ENCODE results near the gene RBM44.
A peak's percentile ranks its signal among the peaks of the same experiment; 100 is the strongest.
"Not testable (repeated sequence)": the region's sequence is repeated elsewhere in the genome, so short reads cannot be mapped to it uniquely, and the experiment has no call there.

Gene RBM44

GRCh38 chr2:237841051-237841450 is 42.5 kb downstream of the RBM44 start:
- H3K27ac ChIP-seq (ENCODE audit: low read depth, low read length) = no peak overlapping the region
- no peak overlapping the region for H3K4me3 ChIP-seq (ENCODE audit: low read depth in 1 of 5, low read length in 5 of 5)
- H3K9me3 ChIP-seq (ENCODE audit: control insufficient read depth in 5 of 5, low read length in 5 of 5) = no peaks in the 10 kb centered on the region
- H3K36me3 ChIP-seq (ENCODE audit: control insufficient read depth in 5 of 5, insufficient read depth in 5 of 5, low read length in 5 of 5) = no peaks in the 10 kb centered on the region
- H3K27me3 ChIP-seq (ENCODE audit: control insufficient read depth in 5 of 5, insufficient read depth in 4 of 5, low read length in 5 of 5) = no peaks in the 10 kb centered on the region
- no peaks in the 10 kb centered on the region for H3K4me1 ChIP-seq (ENCODE audit: control insufficient read depth in 5 of 5, insufficient read depth in 5 of 5, low read length in 5 of 5)
- no peak overlapping the region for H3K9ac ChIP-seq (ENCODE audit: low read length in 5 of 5)

- not testable (repeated sequence) for H3K27me3 ChIP-seq (ENCODE audit: control insufficient read depth in 5 of 5, insufficient read depth in 4 of 5, low read length in 5 of 5); H3K36me3 ChIP-seq (ENCODE audit: control insufficient read depth in 5 of 5, insufficient read depth in 5 of 5, low read length in 5 of 5); H3K9me3 ChIP-seq (ENCODE audit: control insufficient read depth in 5 of 5, low read length in 5 of 5); H3K27ac ChIP-seq (ENCODE audit: low read depth, low read length); H3K9ac ChIP-seq (ENCODE audit: low read length in 5 of 5); H3K4me1 ChIP-seq (ENCODE audit: control insufficient read depth in 5 of 5, insufficient read depth in 5 of 5, low read length in 5 of 5); H3K4me3 ChIP-seq (ENCODE audit: low read depth in 1 of 5, low read length in 5 of 5)
These were observed 50.4 kb downstream of the RBM44 start for GRCh38 chr2:237848940-237849339.

- H3K9me3 ChIP-seq (ENCODE audit: control insufficient read depth in 5 of 5, low read length in 5 of 5) = no peaks in the 10 kb centered on the region
- no peak overlapping the region for H3K4me3 ChIP-seq (ENCODE audit: low read depth in 1 of 5, low read length in 5 of 5)
- H3K27me3 ChIP-seq (ENCODE audit: control insufficient read depth in 5 of 5, insufficient read depth in 4 of 5, low read length in 5 of 5) = peaks cover 5 to 17% (median 11%) of the 10 kb centered on the region in 5 donors
- no peaks in the 10 kb centered on the region for H3K36me3 ChIP-seq (ENCODE audit: control insufficient read depth in 5 of 5, insufficient read depth in 5 of 5, low read length in 5 of 5)
- H3K9ac ChIP-seq (ENCODE audit: low read length in 5 of 5) = no peak overlapping the region
- H3K27ac ChIP-seq (ENCODE audit: low read depth, low read length) = no peak overlapping the region
- peaks cover 0 to 9% (median 0%) of the 10 kb centered on the region in 5 donors for H3K4me1 ChIP-seq (ENCODE audit: control insufficient read depth in 5 of 5, insufficient read depth in 5 of 5, low read length in 5 of 5)
These were observed 55.7 kb downstream of the RBM44 start for GRCh38 chr2:237854295-237854694.

- H3K27ac ChIP-seq (ENCODE audit: low read depth, low read length) = no peak overlapping the region
- H3K4me1 ChIP-seq (ENCODE audit: control insufficient read depth in 5 of 5, insufficient read depth in 5 of 5, low read length in 5 of 5) = peaks cover 0 to 20% (median 4%) of the 10 kb centered on the region in 5 donors
- peaks cover 10 to 31% (median 25%) of the 10 kb centered on the region in 5 donors for H3K27me3 ChIP-seq (ENCODE audit: control insufficient read depth in 5 of 5, insufficient read depth in 4 of 5, low read length in 5 of 5)
- H3K9ac ChIP-seq (ENCODE audit: low read length in 5 of 5) = no peak overlapping the region
- no peaks in the 10 kb centered on the region for H3K9me3 ChIP-seq (ENCODE audit: control insufficient read depth in 5 of 5, low read length in 5 of 5)
- H3K4me3 ChIP-seq (ENCODE audit: low read depth in 1 of 5, low read length in 5 of 5) = no peak overlapping the region
- no peaks in the 10 kb centered on the region for H3K36me3 ChIP-seq (ENCODE audit: control insufficient read depth in 5 of 5, insufficient read depth in 5 of 5, low read length in 5 of 5)
These were observed 59.2 kb downstream of the RBM44 start for GRCh38 chr2:237857791-237858190.

- H3K27me3 ChIP-seq (ENCODE audit: control insufficient read depth in 5 of 5, insufficient read depth in 4 of 5, low read length in 5 of 5) = peaks cover 14 to 37% (median 30%) of the 10 kb centered on the region in 5 donors
- no peaks in the 10 kb centered on the region for H3K36me3 ChIP-seq (ENCODE audit: control insufficient read depth in 5 of 5, insufficient read depth in 5 of 5, low read length in 5 of 5)
- H3K9ac ChIP-seq (ENCODE audit: low read length in 5 of 5) = no peak overlapping the region
- H3K9me3 ChIP-seq (ENCODE audit: control insufficient read depth in 5 of 5, low read length in 5 of 5) = no peaks in the 10 kb centered on the region
- H3K27ac ChIP-seq (ENCODE audit: low read depth, low read length) = no peak overlapping the region
- H3K4me3 ChIP-seq (ENCODE audit: low read depth in 1 of 5, low read length in 5 of 5) = no peak overlapping the region
- peaks cover 0 to 20% (median 4%) of the 10 kb centered on the region in 5 donors for H3K4me1 ChIP-seq (ENCODE audit: control insufficient read depth in 5 of 5, insufficient read depth in 5 of 5, low read length in 5 of 5)
These were observed 59.9 kb downstream of the RBM44 start for GRCh38 chr2:237858294-237859081.

- Histone ChIP-seq H3K4me3 (ENCODE audit: low read depth in 1 of 5, low read length in 5 of 5) (no peak overlapping the region), H3K36me3 (ENCODE audit: control insufficient read depth in 5 of 5, insufficient read depth in 5 of 5, low read length in 5 of 5) (no peaks in the 10 kb centered on the region), H3K9me3 (ENCODE audit: control insufficient read depth in 5 of 5, low read length in 5 of 5) (no peaks in the 10 kb centered on the region), H3K9ac (ENCODE audit: low read length in 5 of 5) (no peak overlapping the region), H3K4me1 (ENCODE audit: control insufficient read depth in 5 of 5, insufficient read depth in 5 of 5, low read length in 5 of 5) (peaks cover 0 to 20% (median 4%) of the 10 kb centered on the region in 5 donors), H3K27me3 (ENCODE audit: control insufficient read depth in 5 of 5, insufficient read depth in 4 of 5, low read length in 5 of 5) (peaks cover 14 to 40% (median 33%) of the 10 kb centered on the region in 5 donors), H3K27ac (ENCODE audit: low read depth, low read length) (no peak overlapping the region)
These were observed 60.5 kb downstream of the RBM44 start for GRCh38 chr2:237859082-237859433.

GRCh38 chr2:237859533-237860272 is 61.1 kb downstream of the RBM44 start, which contains the start of gene RAMP1:
TSS of gene RAMP1 (plus strand) at chr2:237859623. CDS start at chr2:237859676, 53 bp downstream.
- Histone ChIP-seq H3K9ac (ENCODE audit: low read length in 5 of 5) (no peak within 1 kb of the TSS), H3K4me3 (ENCODE audit: low read depth in 1 of 5, low read length in 5 of 5) (peak within 1 kb of the TSS in 2 of 5 donors; percentile 24 to 49), H3K4me1 (ENCODE audit: control insufficient read depth in 5 of 5, insufficient read depth in 5 of 5, low read length in 5 of 5) (peaks cover 0 to 20% (median 4%) of the 10 kb centered on the region in 5 donors), H3K27ac (ENCODE audit: low read depth, low read length) (no peak within 1 kb of the TSS), H3K9me3 (ENCODE audit: control insufficient read depth in 5 of 5, low read length in 5 of 5) (no peaks in the 10 kb centered on the region), H3K27me3 (ENCODE audit: control insufficient read depth in 5 of 5, insufficient read depth in 4 of 5, low read length in 5 of 5) (peaks cover 14 to 46% (median 38%) of the 10 kb centered on the region in 5 donors), H3K36me3 (ENCODE audit: control insufficient read depth in 5 of 5, insufficient read depth in 5 of 5, low read length in 5 of 5) (no peaks in the 10 kb centered on the region)

GRCh38 chr2:237860273-237860935 is 61.8 kb downstream of the RBM44 start:
- Histone ChIP-seq H3K4me1 (ENCODE audit: control insufficient read depth in 5 of 5, insufficient read depth in 5 of 5, low read length in 5 of 5) (peaks cover 0 to 20% (median 4%) of the 10 kb centered on the region in 5 donors), H3K27me3 (ENCODE audit: control insufficient read depth in 5 of 5, insufficient read depth in 4 of 5, low read length in 5 of 5) (peaks cover 14 to 46% (median 38%) of the 10 kb centered on the region in 5 donors), H3K9me3 (ENCODE audit: control insufficient read depth in 5 of 5, low read length in 5 of 5) (no peaks in the 10 kb centered on the region), H3K9ac (ENCODE audit: low read length in 5 of 5) (no peak overlapping the region), H3K4me3 (ENCODE audit: low read depth in 1 of 5, low read length in 5 of 5) (peak overlapping the region in 2 of 5 donors; percentile 24 to 49), H3K36me3 (ENCODE audit: control insufficient read depth in 5 of 5, insufficient read depth in 5 of 5, low read length in 5 of 5) (no peaks in the 10 kb centered on the region), H3K27ac (ENCODE audit: low read depth, low read length) (no peak overlapping the region)

GRCh38 chr2:237861875-237862527 is 63.4 kb downstream of the RBM44 start:
- Histone ChIP-seq H3K9ac (ENCODE audit: low read length in 5 of 5) (no peak overlapping the region), H3K27me3 (ENCODE audit: control insufficient read depth in 5 of 5, insufficient read depth in 4 of 5, low read length in 5 of 5) (peaks cover 14 to 46% (median 35%) of the 10 kb centered on the region in 5 donors), H3K9me3 (ENCODE audit: control insufficient read depth in 5 of 5, low read length in 5 of 5) (no peaks in the 10 kb centered on the region), H3K4me1 (ENCODE audit: control insufficient read depth in 5 of 5, insufficient read depth in 5 of 5, low read length in 5 of 5) (peaks cover 0 to 20% (median 4%) of the 10 kb centered on the region in 5 donors), H3K27ac (ENCODE audit: low read depth, low read length) (no peak overlapping the region), H3K36me3 (ENCODE audit: control insufficient read depth in 5 of 5, insufficient read depth in 5 of 5, low read length in 5 of 5) (no peaks in the 10 kb centered on the region), H3K4me3 (ENCODE audit: low read depth in 1 of 5, low read length in 5 of 5) (no peak overlapping the region)
